Myocyte (in vitro differentiated cells): ENCODE data around the gene ARPC1B. TPM values are rescaled to one million over a fixed set of nuclear protein-coding genes. Genes with fewer than 3 reads are reported as not detected.
A peak's percentile ranks its signal among the peaks of the same experiment; 100 is the strongest.

ENCODE experiments used
- DNase-seq: peaks from one replicate; pipeline ENCODE4 v3.0.0-alpha.2; 2012; ENCODE audit warnings: low read depth
- total RNA-seq: library from RNA; depleted of rRNA; stranded (reverse); fragments of >200 nt; gene quantifications from 2 replicates; pipeline ENCODE4 v1.2.3, GENCODE V29; 2014

Gene ARPC1B
- total RNA-seq, 1 donor from 2014 or later = 89.6 TPM

GRCh38 chr7:99440195-99440594 is 65.7 kb downstream of the ARPC1B start:
- DNase-seq = peak; percentile 40

Other genes starting within 250 kb of the ARPC1B start
- 11.4 and 13.6 TPM in 2 replicates for gene SMURF1, start 230.6 kb upstream of the ARPC1B start, total RNA-seq
- gene KPNA7, start 166.6 kb upstream of the ARPC1B start, total RNA-seq = not detected in 2 replicates
- gene MYH16, start 101.9 kb upstream of the ARPC1B start, total RNA-seq = not detected in 2 replicates
- gene ARPC1A, start 48.8 kb upstream of the ARPC1B start, total RNA-seq = 89.4 and 116 TPM in 2 replicates
- 208 and 220 TPM in 2 replicates for gene PDAP1, start 33.9 kb downstream of the ARPC1B start, total RNA-seq
- 87.1 and 92.2 TPM in 2 replicates for gene BUD31, start 34.2 kb downstream of the ARPC1B start, total RNA-seq
- gene PTCD1, start 64.1 kb downstream of the ARPC1B start, total RNA-seq = 11.4 and 12.3 TPM in 2 replicates
- gene CPSF4, start 64.2 kb downstream of the ARPC1B start, total RNA-seq = 83.1 and 103 TPM in 2 replicates
- gene ATP5MF, start 91.4 kb downstream of the ARPC1B start, total RNA-seq = 2,488 and 4,699 TPM in 2 replicates
- 9.9 and 14.0 TPM in 2 replicates for gene ZNF789, start 98.2 kb downstream of the ARPC1B start, total RNA-seq
- gene ZNF394, start 125.6 kb downstream of the ARPC1B start, total RNA-seq = 17.5 and 19.5 TPM in 2 replicates
- gene ZKSCAN5, start 129.9 kb downstream of the ARPC1B start, total RNA-seq = 18.5 and 21.9 TPM in 2 replicates
- 14.1 and 15.6 TPM in 2 replicates for gene FAM200A, start 177.4 kb downstream of the ARPC1B start, total RNA-seq
- gene ZNF655, start 183.9 kb downstream of the ARPC1B start, total RNA-seq = 105 and 110 TPM in 2 replicates
- 1.2 and 1.4 TPM in 2 replicates for gene TMEM225B, start 223.5 kb downstream of the ARPC1B start, total RNA-seq
- 11.2 and 13.7 TPM in 2 replicates for gene ZSCAN25, start 242.2 kb downstream of the ARPC1B start, total RNA-seq